IPS DF 19.7 (cell line): ENCODE measurements around the gene EGFLAM.

Source experiments
- DNase-seq: peaks from one replicate; pipeline ENCODE4 v3.0.0-alpha.2; 2013; ENCODE audit warnings: low read depth, low spot score

Gene EGFLAM

DNA sequence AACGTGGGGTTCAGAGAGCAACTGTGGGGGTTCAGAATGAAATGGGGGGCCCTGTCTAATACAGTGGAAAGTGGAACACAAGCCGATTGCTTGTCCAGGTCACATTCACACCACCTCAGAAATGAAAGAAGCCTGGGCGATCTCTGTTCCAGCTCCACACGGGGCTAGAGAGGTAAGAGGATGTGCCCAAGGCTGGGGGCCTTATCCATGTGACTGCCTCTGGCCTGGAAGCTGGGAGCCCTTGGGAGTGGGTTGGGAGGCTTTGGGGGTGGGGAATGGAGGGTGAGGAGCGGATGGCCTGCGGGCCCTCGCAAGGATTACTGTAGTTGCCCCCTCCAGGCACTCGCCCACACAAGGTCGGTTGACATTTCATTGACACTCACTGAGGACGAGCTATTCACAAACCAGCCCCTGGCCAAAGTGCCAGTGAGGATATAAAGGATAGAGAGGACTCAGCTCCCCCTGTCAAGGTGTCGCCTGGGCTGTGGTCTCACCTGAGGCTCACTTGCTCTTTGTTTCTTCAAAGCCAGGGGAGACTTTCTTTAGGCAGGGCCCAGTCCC lies 211.4 kb downstream of the EGFLAM start:
- no peak for DNase-seq

DNA sequence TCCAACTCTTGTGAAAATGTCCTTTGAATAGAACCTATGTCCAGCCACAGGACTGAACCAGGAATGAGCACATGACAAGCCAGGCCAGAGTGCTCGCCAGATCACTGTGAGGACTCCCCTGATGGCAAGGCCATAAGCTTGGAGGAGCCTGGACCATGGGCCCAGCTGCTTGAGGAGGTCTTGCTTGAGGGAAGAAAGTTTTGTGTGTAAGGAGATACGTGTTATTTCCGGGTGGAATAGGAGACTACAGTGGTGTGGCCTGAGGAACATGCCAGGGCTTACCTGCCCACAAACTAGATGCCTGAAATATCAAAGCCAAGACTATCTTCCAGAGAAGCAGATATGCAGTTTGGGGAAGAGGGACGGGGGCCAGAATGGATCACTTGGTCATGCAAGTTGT lies 213.3 kb downstream of the EGFLAM start:
- no peak for DNase-seq

DNA sequence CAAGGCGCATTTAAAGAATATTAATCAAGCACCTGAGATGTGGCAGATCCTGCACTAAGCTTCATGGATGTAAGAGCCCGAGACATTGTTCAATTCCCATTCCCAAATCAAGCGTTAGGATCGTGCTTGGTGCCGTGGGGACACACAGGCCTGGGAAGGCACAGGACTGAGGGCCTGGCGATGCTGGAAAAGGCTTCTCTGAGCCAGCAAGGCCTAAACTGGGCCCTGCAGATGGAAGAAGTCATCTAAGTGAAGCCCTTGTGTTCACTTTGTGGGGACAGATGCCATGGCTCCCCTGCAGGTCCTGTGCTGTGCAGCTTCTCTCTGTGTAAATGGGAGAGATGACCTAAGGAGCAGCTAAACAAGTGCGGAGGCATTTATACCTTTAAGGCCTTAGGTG lies 214.2 kb downstream of the EGFLAM start:
- no peak for DNase-seq

DNA sequence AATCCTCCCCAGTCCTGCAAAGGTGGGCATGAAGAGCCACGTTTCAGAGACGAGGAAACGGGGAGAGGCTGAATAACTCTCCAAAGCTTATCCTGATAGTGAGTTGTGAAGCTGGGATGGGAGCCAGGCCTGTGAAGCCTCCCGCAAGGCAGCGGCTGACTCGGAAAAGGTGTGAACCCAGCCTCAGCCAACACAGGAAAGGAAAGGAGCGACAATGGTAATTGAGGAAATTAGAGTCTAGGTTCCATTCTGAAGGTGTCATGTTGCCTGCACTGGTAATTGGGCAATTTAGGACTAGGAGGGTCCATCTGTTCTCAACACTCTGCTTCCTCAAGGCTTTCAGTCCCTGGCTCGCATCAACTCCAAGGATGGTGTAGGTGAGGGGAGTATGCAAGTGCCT lies 214.6 kb downstream of the EGFLAM start:
- DNase-seq: no peak

DNA sequence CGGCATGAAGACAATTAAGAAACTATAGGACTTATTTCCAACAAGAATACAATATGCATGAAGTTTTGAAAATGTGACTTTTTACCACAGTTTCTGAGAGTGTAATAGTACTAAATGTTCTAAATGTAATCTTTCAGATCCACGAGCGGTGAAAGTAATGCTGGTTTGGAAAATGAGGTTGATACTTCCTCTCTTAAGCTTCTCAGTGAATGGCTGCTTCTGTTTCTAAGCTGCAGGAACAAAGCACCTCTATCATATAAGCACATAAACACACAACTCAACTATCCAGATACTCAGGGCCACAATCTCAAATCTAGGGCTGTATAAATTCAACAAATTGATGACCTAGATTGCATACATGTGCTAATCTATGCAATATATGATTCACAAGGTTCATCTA lies 219.8 kb downstream of the EGFLAM start:
- DNase-seq: no peak

DNA sequence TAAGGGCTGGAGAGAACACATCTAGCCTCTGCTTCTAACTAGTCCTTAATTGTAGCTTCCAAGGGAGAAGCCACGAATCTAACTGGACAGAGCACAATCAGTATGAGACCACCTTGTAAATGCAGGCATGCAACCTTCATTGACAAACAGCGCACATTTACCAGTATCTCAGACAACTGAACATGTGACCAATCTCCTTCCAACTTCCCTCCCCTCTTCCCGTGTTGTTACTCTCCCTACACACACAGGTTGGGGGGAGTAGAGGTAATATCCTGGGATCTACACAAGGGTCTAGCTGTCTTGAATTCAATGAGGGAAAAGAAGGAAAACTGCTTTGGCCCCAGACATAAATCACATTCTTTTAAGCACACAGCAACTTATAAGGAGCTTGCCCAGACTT lies 220.5 kb downstream of the EGFLAM start:
- no peak for DNase-seq

DNA sequence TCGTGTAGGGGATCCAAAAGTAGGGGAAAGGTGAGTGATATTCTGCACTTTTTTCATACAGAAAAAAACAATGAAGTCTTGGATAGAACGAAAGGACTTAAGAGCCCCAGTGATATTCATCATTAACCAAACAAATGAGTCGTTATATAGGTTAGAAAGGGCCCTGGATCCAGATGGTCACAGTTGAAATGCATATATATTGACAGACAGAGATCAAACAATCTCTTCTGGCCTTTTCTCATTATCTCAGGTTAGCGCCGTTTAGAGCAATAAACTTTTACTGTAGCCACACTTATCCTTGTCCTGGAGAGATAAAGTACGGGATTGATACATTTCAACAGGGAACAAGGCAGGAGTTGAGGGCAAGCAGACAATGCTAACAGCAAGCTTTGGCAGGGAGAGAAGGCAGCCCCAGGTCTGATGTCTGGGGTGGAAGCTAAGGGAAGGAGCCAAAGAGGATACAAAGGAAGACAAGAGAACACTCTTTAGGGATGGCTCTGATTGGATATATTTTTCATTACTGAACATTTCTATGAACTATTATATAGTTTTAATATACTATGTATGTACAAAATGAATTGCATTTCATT lies 221.1 kb downstream of the EGFLAM start:
- no peak for DNase-seq

DNA sequence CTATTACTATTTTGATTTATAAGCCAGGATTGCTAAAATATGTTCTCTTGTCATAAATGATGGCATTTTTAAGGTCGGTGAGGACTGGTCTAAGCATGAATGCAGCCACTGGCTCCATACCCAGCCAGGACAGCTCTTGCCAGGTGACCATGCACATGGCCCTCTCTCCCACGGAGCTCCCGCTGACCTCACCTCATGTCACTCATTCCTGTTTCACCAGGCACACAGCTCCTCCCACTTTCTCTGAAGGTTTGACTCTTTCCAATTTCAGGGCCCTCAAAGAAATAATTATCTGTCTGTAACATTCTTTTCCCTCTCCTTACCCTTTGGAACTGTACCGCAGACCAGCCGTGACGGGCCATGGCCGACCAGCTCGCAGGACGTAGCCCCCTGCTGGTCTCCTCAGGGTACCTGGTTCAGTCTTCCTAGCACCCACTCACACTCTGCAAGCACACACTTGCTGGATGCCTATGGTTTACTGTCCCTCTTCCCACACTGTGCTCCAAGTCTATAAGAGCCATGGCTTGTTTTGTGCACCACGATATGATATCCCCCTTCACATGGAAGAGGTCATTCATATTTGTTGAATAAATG lies 225.5 kb downstream of the EGFLAM start:
- no peak for DNase-seq

DNA sequence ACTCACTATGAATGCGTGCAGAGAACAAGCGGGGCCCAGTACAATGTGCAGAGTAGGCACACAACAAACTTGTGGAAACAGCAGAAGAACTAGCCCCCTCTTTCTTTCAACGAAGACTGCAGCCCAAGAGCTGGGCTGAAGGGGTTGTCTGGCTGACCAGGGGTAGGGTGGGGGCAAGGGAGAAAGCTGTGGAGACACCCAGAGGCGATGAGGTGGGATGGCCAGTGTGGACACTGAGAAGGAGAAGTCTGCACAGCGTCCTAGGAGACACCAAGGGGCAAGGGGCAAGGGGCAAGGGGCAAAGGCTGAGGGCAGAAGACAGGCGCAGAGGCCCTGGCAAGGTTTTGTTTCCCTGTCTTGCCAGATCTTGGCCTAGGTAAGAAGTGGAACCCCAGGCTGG lies 235.8 kb downstream of the EGFLAM start:
- no peak for DNase-seq

DNA sequence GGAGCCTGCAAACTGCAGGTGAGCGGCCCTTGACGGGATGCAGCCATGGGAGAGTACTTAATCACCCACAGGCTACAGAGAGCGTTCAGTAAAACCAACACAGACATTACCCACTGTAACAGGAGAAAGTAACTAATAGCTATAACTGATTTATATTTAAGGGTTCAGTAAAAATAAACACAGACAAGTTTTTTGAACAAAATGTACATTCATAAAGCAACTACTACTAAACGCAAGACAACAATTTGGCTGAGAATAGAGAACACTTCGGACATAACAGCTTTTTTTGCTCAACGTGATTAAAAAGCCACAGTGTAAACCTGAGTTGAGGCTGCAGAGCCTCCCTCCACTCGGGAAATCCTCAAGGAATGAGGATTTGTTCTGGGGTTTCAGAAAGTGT lies 236.4 kb downstream of the EGFLAM start:
- DNase-seq: no peak

DNA sequence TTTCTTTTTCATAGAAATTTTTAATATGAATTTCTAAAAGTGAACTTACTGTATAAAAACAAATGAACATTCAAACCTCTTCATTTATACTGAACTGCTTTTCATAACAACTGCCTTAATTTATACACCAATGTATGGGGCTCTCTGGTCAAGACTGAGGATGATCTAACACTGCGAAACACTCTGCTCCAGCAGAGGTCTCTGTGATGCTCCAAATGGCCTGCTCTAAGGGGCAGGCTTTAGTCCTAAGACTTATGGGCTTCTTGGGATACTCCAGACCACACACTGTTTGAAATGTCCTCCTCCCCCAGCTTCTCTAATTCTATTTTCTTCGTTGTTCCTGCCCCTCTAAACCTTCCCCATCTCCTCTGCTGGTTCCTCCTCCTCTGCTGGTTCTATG lies 239.6 kb downstream of the EGFLAM start:
- DNase-seq: no peak

DNA sequence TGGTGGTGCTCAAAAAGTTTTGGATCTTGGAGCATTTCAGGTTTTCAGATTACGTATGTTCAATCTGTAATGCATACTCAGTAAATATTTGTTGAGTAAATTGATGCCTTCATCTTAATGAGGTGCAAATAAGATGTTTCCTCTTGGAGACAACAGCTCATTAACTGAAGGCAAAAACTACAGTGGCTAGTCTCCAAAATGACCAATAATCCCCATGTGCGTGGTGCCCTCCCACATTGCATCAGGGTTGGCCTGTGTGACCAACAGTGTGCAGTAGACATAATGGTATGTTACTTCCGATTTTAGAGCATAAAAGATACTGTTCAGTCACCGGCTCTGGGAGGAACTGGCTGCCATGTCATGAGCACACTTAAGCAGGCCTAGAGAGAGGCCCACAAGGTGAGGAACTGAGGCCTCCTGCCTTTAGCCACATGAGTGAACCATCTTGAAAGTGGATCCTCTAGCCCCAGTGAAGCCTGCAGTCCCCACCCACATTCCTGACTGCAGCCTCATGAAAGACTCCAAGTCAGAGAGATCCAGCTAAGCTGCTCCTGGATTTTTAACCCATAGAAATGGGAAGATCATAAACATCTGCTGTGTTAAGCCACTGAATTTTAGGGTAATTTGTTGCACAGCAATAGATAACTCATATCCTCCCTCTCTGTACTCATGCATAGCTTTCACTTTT lies 242.4 kb downstream of the EGFLAM start:
- DNase-seq: no peak

DNA sequence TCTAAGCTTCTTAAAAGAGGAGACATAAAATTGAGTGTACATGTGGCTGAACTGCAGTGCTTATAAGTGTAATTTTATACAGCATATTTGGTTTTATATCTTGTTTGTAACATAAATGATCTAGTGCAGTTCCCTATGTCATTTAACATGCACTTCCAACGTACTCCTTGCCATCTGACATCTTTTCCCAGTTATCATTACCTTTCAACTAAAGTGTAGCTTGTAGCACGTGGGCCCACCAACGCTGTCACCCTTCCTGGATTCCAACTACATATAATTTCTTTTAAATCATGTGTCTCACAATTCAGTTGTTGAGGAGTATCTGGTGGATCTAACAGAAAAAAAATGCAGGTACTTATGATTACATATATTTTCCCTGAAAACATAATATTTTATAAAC lies 247.9 kb downstream of the EGFLAM start:
- DNase-seq: no peak

DNA sequence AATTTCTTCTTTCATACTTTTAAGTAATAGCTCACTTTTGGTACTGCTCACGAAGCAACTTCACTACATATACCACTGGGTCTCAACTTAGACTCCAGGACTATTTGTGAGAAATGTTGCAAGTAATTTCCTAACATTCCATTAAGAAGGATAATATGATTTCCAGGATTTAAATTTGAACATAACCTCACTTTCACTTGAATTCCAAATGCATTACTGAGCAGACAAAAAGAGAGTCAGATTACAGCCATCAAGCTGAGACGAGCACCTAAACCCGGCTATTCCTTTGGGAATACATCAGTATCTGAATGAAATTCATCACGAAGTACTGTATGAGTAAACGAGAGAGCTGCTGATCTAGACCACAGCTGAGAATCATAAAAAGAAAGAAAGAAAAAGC lies 250.8 kb downstream of the EGFLAM start:
- DNase-seq: no peak
